Loucy (cell line): ENCODE results near the gene PAK5.

Experiments used
- H2AFZ ChIP-seq: fragments of 200-600 bp; sonication (generic); 2 replicates; pipeline ENCODE4 v1.6.0; 2016; ENCODE audit warnings: antibody characterized with exemption, mild to moderate bottlenecking, low read length, moderate library complexity
- H3F3A ChIP-seq: fragments of 200-600 bp; 2 replicates; pipeline ENCODE4 v1.6.0; 2016; ENCODE audit warnings: antibody characterized with exemption, low read depth, mild to moderate bottlenecking
- H3K27me3 ChIP-seq: fragments of 200-600 bp; sonication (generic); 2 replicates; pipeline ENCODE4 v1.6.1; 2014; ENCODE audit warnings: low read length, mild to moderate bottlenecking; ENCODE audit not compliant: insufficient read depth, poor library complexity, severe bottlenecking
- H3K36me3 ChIP-seq: fragments of 200-600 bp; sonication (generic); 2 replicates; pipeline ENCODE4 v1.6.1; 2016; ENCODE audit warnings: low read length; ENCODE audit not compliant: insufficient read depth
- H3K4me1 ChIP-seq: fragments of 200-600 bp; sonication (generic); 2 replicates; pipeline ENCODE4 v1.5.1; 2014; ENCODE audit warnings: low read length, mild to moderate bottlenecking; ENCODE audit not compliant: insufficient read depth, poor library complexity, severe bottlenecking
- H3K4me2 ChIP-seq: fragments of 200-600 bp; sonication (generic); 2 replicates; pipeline ENCODE4 v1.6.0; 2014; ENCODE audit warnings: antibody characterized with exemption, low read length, low read depth, mild to moderate bottlenecking; ENCODE audit not compliant: poor library complexity, severe bottlenecking
- H3K4me3 ChIP-seq: fragments of 200-600 bp; sonication (generic); 2 replicates; pipeline ENCODE4 v1.5.1; 2014; ENCODE audit warnings: low read length, mild to moderate bottlenecking, mixed read lengths; ENCODE audit not compliant: poor library complexity, severe bottlenecking
- H3K79me2 ChIP-seq: fragments of 200-600 bp; sonication (generic); 2 replicates; pipeline ENCODE4 v1.6.1; 2014; ENCODE audit warnings: low read length; ENCODE audit not compliant: insufficient read depth
- H3K9ac ChIP-seq: fragments of 200-600 bp; sonication (generic); 2 replicates; pipeline ENCODE4 v1.6.0; 2014; ENCODE audit warnings: mild to moderate bottlenecking, low read depth, low read length, moderate library complexity; ENCODE audit not compliant: poor library complexity, severe bottlenecking
- H3K9me2 ChIP-seq: fragments of 200-600 bp; sonication (generic); replicated peaks from 2 replicates; pipeline ENCODE4 v1.6.1; 2016; ENCODE audit warnings: low read depth, low read length, mixed read lengths
- H3K9me3 ChIP-seq: fragments of 200-600 bp; sonication (generic); 2 replicates; pipeline ENCODE4 v1.6.1; 2014; ENCODE audit warnings: mild to moderate bottlenecking, antibody characterized with exemption, low read length, low read depth; ENCODE audit not compliant: insufficient read depth
- H4K20me1 ChIP-seq: fragments of 200-600 bp; sonication (generic); 2 replicates; pipeline ENCODE4 v1.6.0; 2014; ENCODE audit warnings: antibody characterized with exemption, low read length, mild to moderate bottlenecking; ENCODE audit not compliant: insufficient read depth, poor library complexity, severe bottlenecking
- EZH2phosphoT487 ChIP-seq: fragments of 200-600 bp; IDR thresholded peaks from 2 replicates; pipeline ENCODE4 v1.6.1; 2018; ENCODE audit warnings: antibody characterized with exemption, mild to moderate bottlenecking, moderate library complexity, borderline replicate concordance
- TF ChIP-seq, protein P1 (sequence below): fragments of 200-600 bp; sonication (generic); conservative IDR thresholded peaks from 2 replicates; pipeline ENCODE4 v1.5.1; 2014; ENCODE audit warnings: mild to moderate bottlenecking, antibody characterized with exemption, low read length

The PAK5 gene

DNA sequence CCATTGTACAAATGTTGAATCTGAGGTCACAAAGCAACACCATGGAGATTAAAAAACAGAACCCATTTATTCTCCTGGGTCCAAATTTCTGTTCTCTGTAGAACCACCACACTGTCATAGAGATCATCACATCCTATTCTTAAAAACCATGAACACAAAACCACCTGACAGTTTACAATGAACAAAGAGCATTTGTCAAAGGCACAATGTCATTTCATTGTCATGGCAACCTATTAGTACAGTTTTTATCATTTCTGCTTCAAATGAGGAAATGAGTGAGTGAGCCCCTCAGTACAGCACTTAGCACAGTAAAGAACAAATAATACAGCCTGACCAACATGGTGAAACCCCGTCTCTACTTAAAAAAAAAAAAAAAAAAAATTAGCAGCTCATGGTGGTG lies 347.6 kb downstream of the PAK5 start:
- no peaks in the 10 kb centered on the region for H3K27me3 ChIP-seq
- peaks cover 48% of the 10 kb centered on the region for H3K4me1 ChIP-seq
- H3K36me3 ChIP-seq = no peaks in the 10 kb centered on the region
- H3K4me3 ChIP-seq = no peak overlapping the region
- H3K9ac ChIP-seq = peak overlapping the region; percentile 11
- H3K79me2 ChIP-seq = no peaks in the 10 kb centered on the region
- H2AFZ ChIP-seq = no peak overlapping the region
- H3K4me2 ChIP-seq = peak overlapping the region; percentile 40
- H3K9me3 ChIP-seq = no peaks in the 10 kb centered on the region
- H3K9me2 ChIP-seq = no peaks in the 10 kb centered on the region
- TF ChIP-seq, protein P1, sequence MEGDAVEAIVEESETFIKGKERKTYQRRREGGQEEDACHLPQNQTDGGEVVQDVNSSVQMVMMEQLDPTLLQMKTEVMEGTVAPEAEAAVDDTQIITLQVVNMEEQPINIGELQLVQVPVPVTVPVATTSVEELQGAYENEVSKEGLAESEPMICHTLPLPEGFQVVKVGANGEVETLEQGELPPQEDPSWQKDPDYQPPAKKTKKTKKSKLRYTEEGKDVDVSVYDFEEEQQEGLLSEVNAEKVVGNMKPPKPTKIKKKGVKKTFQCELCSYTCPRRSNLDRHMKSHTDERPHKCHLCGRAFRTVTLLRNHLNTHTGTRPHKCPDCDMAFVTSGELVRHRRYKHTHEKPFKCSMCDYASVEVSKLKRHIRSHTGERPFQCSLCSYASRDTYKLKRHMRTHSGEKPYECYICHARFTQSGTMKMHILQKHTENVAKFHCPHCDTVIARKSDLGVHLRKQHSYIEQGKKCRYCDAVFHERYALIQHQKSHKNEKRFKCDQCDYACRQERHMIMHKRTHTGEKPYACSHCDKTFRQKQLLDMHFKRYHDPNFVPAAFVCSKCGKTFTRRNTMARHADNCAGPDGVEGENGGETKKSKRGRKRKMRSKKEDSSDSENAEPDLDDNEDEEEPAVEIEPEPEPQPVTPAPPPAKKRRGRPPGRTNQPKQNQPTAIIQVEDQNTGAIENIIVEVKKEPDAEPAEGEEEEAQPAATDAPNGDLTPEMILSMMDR = no peak
- no peak for TF ChIP-seq EZH2phosphoT487
- H4K20me1 ChIP-seq = no peaks in the 10 kb centered on the region
- H3F3A ChIP-seq = no peaks in the 10 kb centered on the region

DNA sequence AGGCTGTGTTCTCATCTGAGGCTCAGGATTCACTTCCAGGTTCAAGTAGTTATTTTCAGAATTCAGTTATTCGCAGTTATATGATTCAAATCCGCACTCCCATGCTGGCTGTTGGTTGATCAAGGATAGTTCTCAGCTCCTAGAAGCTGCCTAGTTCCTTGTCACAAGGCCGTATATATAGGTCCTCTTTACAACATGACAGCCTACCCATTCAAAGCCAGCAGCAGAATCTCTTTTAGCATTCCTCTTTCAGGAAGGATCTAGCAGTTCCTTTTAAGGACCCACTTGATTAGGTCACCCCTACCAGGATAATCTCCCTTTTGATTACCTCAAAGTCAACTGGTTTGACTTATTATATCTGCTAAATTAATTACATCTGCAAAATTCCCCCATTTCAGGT lies 348.2 kb downstream of the PAK5 start:
- H4K20me1 ChIP-seq = no peaks in the 10 kb centered on the region

DNA sequence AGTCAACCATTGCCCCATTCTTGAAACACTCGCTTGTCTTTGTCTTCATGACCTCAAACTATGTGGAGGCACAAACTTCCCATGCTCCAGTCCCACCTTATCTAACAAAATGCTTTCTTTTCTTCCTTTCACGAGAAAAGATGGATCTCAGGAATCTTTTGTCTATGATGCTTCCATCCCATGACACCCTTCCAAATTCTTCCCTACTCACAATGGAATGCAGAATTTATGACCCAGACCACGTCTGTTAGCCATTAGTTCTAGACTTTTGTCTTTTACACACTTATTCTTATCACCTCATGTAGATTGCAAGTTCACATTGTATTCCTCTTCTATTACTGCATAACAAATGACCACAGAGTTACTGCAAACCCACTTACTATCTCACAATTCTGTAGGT lies 348.7 kb downstream of the PAK5 start:
- H3K79me2 ChIP-seq = no peaks in the 10 kb centered on the region
- no peaks in the 10 kb centered on the region for H4K20me1 ChIP-seq
- no peaks in the 10 kb centered on the region for H3F3A ChIP-seq
- H2AFZ ChIP-seq = no peak overlapping the region
- TF ChIP-seq, protein P1 = no peak
- TF ChIP-seq EZH2phosphoT487 = no peak
- no peaks in the 10 kb centered on the region for H3K9me3 ChIP-seq
- H3K9ac ChIP-seq = no peak overlapping the region
- H3K27me3 ChIP-seq = no peaks in the 10 kb centered on the region
- H3K36me3 ChIP-seq = no peaks in the 10 kb centered on the region
- peaks cover 56% of the 10 kb centered on the region for H3K4me1 ChIP-seq
- no peak overlapping the region for H3K4me2 ChIP-seq
- no peaks in the 10 kb centered on the region for H3K9me2 ChIP-seq
- no peak overlapping the region for H3K4me3 ChIP-seq

More for the DNA sequence above, 348.2 kb downstream of the PAK5 start:
- Histone ChIP-seq H3K27me3 (no peaks in the 10 kb centered on the region), H3K9me3 (no peaks in the 10 kb centered on the region), H3K9ac (no peak overlapping the region), H2AFZ (no peak overlapping the region), H3K36me3 (no peaks in the 10 kb centered on the region), H3K79me2 (no peaks in the 10 kb centered on the region), H3K9me2 (no peaks in the 10 kb centered on the region), H3K4me2 (no peak overlapping the region), H3K4me3 (no peak overlapping the region), H3F3A (no peaks in the 10 kb centered on the region), H3K4me1 (peaks cover 55% of the 10 kb centered on the region)
- TF ChIP-seq, protein P1 = no peak
- no peak for TF ChIP-seq EZH2phosphoT487
